ENCODE data around the gene TAB3. TPM values are rescaled to one million over a fixed set of nuclear protein-coding genes. Genes with fewer than 3 reads are reported as not detected.

Gene TAB3
- total and polyA plus RNA-seq, 10 of the 15 experiments (the other 5 are each of a cell fraction or from before 2014, with no cell fraction given), result 1.7 to 22.1 (median 9.1) TPM

- Histone ChIP-seq H4K20me1 (ENCODE audit: control insufficient read depth, insufficient read depth) (no peaks in the 10 kb centered on the region), H3K4me1 (ENCODE audit: control insufficient read depth, insufficient read depth, low read length) (no peaks in the 10 kb centered on the region; the same call in 1 of the 2 replicates), H3K9me3 (replicated peaks; ENCODE audit: control insufficient read depth, insufficient read depth, low read length) (peaks cover 2% of the 10 kb centered on the region; the same call in 2 of the 3 replicates), H3K4me2 (ENCODE audit: control insufficient read depth, insufficient read depth) (no peak overlapping the region), H3K27me3 (replicated peaks in 1 of 2; ENCODE audit: control insufficient read depth in 2 of 2, insufficient read depth in 2 of 2, low read length in 1 of 2) (no peaks in the 10 kb centered on the region), H3K27ac (ENCODE audit: control insufficient read depth, insufficient read depth) (no peak overlapping the region), H3K79me2 (ENCODE audit: control insufficient read depth, insufficient read depth, low read length) (no peaks in the 10 kb centered on the region), H3K4me3 (no peak overlapping the region), H3K36me3 (ENCODE audit: control insufficient read depth in 2 of 2, insufficient read depth in 2 of 2, low read length in 1 of 2) (no peaks in the 10 kb centered on the region), H3K9ac (ENCODE audit: control insufficient read depth, insufficient read depth, low read length) (no peak overlapping the region), H2AFZ (ENCODE audit: control insufficient read depth, low read depth, low read length) (no peak overlapping the region)
- POLR2A ChIA-PET, result interaction anchor here (1.1 kb wide), 1 partner anchor 33 kb away, joined by 3 read pairs; no protein-coding TSS in a partner anchor
- FAIRE-seq (no peak), ATAC-seq (no peak), DNase-seq (ENCODE audit: low read depth, low spot score) (no peak)
- SMC1A ChIA-PET (ENCODE audit: uncharacterized antibody, unreplicated experiment), result interaction anchor here (0.7 to 1.3 kb wide), 9 partner anchors 9 to 244 kb away, joined by 3 to 6 read pairs (median 4); no protein-coding TSS in a partner anchor
- intact Hi-C loops (cut with micrococcal nuclease; ENCODE audit: unreplicated experiment), result loop anchor here (1.0 to 5.0 kb wide), 4 partner anchors 66 to 250 kb away; partner anchors contain the start of genes GK and TAB3
- CTCF ChIA-PET, result interaction anchor here (1.1 to 1.6 kb wide), 5 partner anchors 10 to 188 kb away, joined by 3 to 6 read pairs (median 3); no protein-coding TSS in a partner anchor
- RAD21 ChIA-PET (ENCODE audit: unreplicated experiment), result interaction anchor here (1.1 to 1.2 kb wide), 2 partner anchors 9 to 11 kb away, joined by 3 read pairs; no protein-coding TSS in a partner anchor
- WGBS (ENCODE audit: insufficient coverage, insufficient replicate concordance, low lambda C conversion rate, missing lambda C conversion rate), result 63% methylated on average over 2 of the region's 2 CpGs
- in situ Hi-C loops (cut with MboI), result loop anchor here (5.0 kb wide), 1 partner anchor 85 kb away; no protein-coding TSS in a partner anchor
- no TSS peak for BruUV-seq (replicated peaks)
- TF ChIP-seq MEF2B (IDR thresholded peaks at IDR 0.05; ENCODE audit: partially characterized antibody, poor library complexity, severe bottlenecking), result no peak
- TF ChIP-seq CBFB (IDR thresholded peaks at IDR 0.05; ENCODE audit: low read depth), result no peak
- TF ChIP-seq WRNIP1 (IDR thresholded peaks at IDR 0.05; ENCODE audit: borderline replicate concordance, low read depth, low read length), result no peak
- TF ChIP-seq IKZF1 (conservative IDR thresholded peaks at IDR 0.05), result no peak
- TF ChIP-seq SUZ12 (IDR thresholded peaks at IDR 0.05; ENCODE audit: unreplicated experiment), result no peak
- TF ChIP-seq CREM (IDR thresholded peaks at IDR 0.05; ENCODE audit: low read depth), result no peak
- no peak for TF ChIP-seq ZNF24 (IDR thresholded peaks at IDR 0.05)
- TF ChIP-seq, protein P1, sequence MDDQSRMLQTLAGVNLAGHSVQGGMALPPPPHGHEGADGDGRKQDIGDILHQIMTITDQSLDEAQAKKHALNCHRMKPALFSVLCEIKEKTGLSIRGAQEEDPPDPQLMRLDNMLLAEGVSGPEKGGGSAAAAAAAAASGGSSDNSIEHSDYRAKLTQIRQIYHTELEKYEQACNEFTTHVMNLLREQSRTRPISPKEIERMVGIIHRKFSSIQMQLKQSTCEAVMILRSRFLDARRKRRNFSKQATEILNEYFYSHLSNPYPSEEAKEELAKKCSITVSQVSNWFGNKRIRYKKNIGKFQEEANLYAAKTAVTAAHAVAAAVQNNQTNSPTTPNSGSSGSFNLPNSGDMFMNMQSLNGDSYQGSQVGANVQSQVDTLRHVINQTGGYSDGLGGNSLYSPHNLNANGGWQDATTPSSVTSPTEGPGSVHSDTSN (IDR thresholded peaks at IDR 0.05; ENCODE audit: insufficient replicate concordance, low read depth, low read length), result no peak
- TF ChIP-seq, protein P2, sequence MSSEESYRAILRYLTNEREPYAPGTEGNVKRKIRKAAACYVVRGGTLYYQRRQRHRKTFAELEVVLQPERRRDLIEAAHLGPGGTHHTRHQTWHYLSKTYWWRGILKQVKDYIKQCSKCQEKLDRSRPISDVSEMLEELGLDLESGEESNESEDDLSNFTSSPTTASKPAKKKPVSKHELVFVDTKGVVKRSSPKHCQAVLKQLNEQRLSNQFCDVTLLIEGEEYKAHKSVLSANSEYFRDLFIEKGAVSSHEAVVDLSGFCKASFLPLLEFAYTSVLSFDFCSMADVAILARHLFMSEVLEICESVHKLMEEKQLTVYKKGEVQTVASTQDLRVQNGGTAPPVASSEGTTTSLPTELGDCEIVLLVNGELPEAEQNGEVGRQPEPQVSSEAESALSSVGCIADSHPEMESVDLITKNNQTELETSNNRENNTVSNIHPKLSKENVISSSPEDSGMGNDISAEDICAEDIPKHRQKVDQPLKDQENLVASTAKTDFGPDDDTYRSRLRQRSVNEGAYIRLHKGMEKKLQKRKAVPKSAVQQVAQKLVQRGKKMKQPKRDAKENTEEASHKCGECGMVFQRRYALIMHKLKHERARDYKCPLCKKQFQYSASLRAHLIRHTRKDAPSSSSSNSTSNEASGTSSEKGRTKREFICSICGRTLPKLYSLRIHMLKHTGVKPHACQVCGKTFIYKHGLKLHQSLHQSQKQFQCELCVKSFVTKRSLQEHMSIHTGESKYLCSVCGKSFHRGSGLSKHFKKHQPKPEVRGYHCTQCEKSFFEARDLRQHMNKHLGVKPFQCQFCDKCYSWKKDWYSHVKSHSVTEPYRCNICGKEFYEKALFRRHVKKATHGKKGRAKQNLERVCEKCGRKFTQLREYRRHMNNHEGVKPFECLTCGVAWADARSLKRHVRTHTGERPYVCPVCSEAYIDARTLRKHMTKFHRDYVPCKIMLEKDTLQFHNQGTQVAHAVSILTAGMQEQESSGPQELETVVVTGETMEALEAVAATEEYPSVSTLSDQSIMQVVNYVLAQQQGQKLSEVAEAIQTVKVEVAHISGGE (CRISPR knock-in tag; IDR thresholded peaks at IDR 0.05), result no peak
- TF ChIP-seq RAD51 (IDR thresholded peaks at IDR 0.05), result no peak
- no peak for TF ChIP-seq MTA3 (IDR thresholded peaks at IDR 0.05; ENCODE audit: borderline replicate concordance, low read length)
- no peak for TF ChIP-seq SMAD1 (IDR thresholded peaks at IDR 0.05; ENCODE audit: low read depth, partially characterized antibody)
- no peak for TF ChIP-seq ZZZ3 (IDR thresholded peaks at IDR 0.05; ENCODE audit: control insufficient read depth, insufficient read length, low read depth)
- TF ChIP-seq BMI1 (IDR thresholded peaks at IDR 0.05; ENCODE audit: borderline replicate concordance), result no peak
- no peak for TF ChIP-seq TBL1XR1 (IDR thresholded peaks at IDR 0.05; ENCODE audit: low read depth, low read length)
- TF ChIP-seq KLF5 (IDR thresholded peaks at IDR 0.05; ENCODE audit: partially characterized antibody), result no peak
- TF ChIP-seq E2F8 (IDR thresholded peaks at IDR 0.05; ENCODE audit: low read depth, partially characterized antibody), result no peak
- TF ChIP-seq RCOR1 (conservative IDR thresholded peaks at IDR 0.05; ENCODE audit: low read depth, low read length), result no peak
These were observed 66.3 kb downstream of the TAB3 start for GRCh38 chrX:30822764-30823163.

All from GM12878 (cell line).